Gastrocnemius medialis (tissue), 4 donors: ENCODE data around the gene SPPL3. TPM values are rescaled to one million over a fixed set of nuclear protein-coding genes. Genes with fewer than 3 reads are reported as not detected.
"Not testable (repeated sequence)": the region's sequence is repeated elsewhere in the genome, so short reads cannot be mapped to it uniquely, and the experiment has no call there.

Experiments
- ATAC-seq, 2 donors: fragments of 150-250 bp; one replicate each; pipeline ENCODE4 v1.9.1; 2016
- DNase-seq, 2 donors: peaks; one replicate each; pipeline ENCODE4 v3.0.0-alpha.2; 2019
- H3K27ac ChIP-seq, 4 donors: fragments of 200-600 bp; sonication (generic); 1 replicate in 1 of 4; 2 replicates in 3 of 4; pipeline ENCODE4 v1.5.1; 2016 to 2018; ENCODE audit warnings: mild to moderate bottlenecking in 2 of 4, moderate library complexity in 1 of 4
- H3K27me3 ChIP-seq, 3 donors: fragments of 200-600 bp; sonication (generic) in 2 of 3; 1 replicate in 1 of 3; 2 replicates in 2 of 3; pipeline versions ENCODE4 v1.5.1 to v1.6.0; 2016 to 2019; ENCODE audit warnings: mild to moderate bottlenecking in 1 of 3, moderate library complexity in 1 of 3
- H3K36me3 ChIP-seq, 2 donors: fragments of 200-600 bp; sonication (generic) in 1 of 2; one replicate each; pipeline ENCODE4 v1.5.1; 2017 to 2018
- H3K4me1 ChIP-seq, 2 donors: fragments of 200-600 bp; sonication (generic) in 1 of 2; one replicate each; pipeline ENCODE4 v1.5.1; 2016 to 2017; ENCODE audit warnings: mild to moderate bottlenecking in 2 of 2
- H3K4me3 ChIP-seq, 4 donors: fragments of 200-600 bp; sonication (generic) in 3 of 4; 1 replicate in 1 of 4; 2 replicates in 3 of 4; pipeline ENCODE4 v1.5.1; 2016 to 2019; ENCODE audit warnings: mild to moderate bottlenecking in 2 of 4
- H3K9me3 ChIP-seq, 3 donors: fragments of 200-600 bp; sonication (generic) in 2 of 3; 1 replicate in 1 of 3; 2 replicates in 2 of 3; pipeline ENCODE4 v1.5.1; 2016 to 2019
- POLR2A ChIP-seq, 2 donors: fragments of 450-650 bp; IDR thresholded peaks; one replicate each; pipeline ENCODE4 v1.6.1; 2017; ENCODE audit warnings: antibody characterized with exemption in 2 of 2, mild to moderate bottlenecking in 2 of 2, moderate library complexity in 2 of 2
- in situ Hi-C, 4 donors: fragments of 200-750 bp; cut with MboI; loops; one replicate each; pipeline versions ENCODE4 v1.15.0 to v1.8.0; 2017; ENCODE audit warnings: low sequenced_read_pairs in 4 of 4
- intact Hi-C: fragments of 100-400 bp; cut with DNase I; formaldehyde crosslinking; loops from one replicate; pipeline ENCODE4 v1.15.1; 2023; ENCODE audit warnings: low total_unique reads
- total RNA-seq, 4 donors: library from RNA; depleted of rRNA; stranded (reverse); fragments of >200 nt; gene quantifications; one replicate each; pipeline versions ENCODE4 v1.1.0 to v1.2.3, GENCODE V29; 2016
- TF ChIP-seq, protein P1 (sequence below), 5 experiments: fragments of 450-650 bp in 3 of 5; fragments of 200-600 bp in 2 of 5; sonication (generic) in 2 of 5; IDR thresholded peaks in 4 of 5; conservative IDR thresholded peaks in 1 of 5; 1 replicate in 4 of 5; 2 replicates in 1 of 5; pipeline ENCODE4 v1.5.1; 2016 to 2019; ENCODE audit warnings: antibody characterized with exemption in 5 of 5, mild to moderate bottlenecking in 3 of 5, moderate library complexity in 3 of 5

The SPPL3 gene
- total RNA-seq, 4 donors from 2014 or later: 10.1 to 21.3 (median 10.6) TPM

- H3K36me3 ChIP-seq: no peaks in the 10 kb centered on the region
- peaks cover 33 to 36% of the 10 kb centered on the region in 2 donors for H3K4me1 ChIP-seq
- no peaks in the 10 kb centered on the region for H3K9me3 ChIP-seq
- ATAC-seq (peak; percentile 7 to 40), DNase-seq (no peak)
- in situ Hi-C loops (no loop called here), intact Hi-C loops (loop anchor here (5.0 to 10.0 kb wide), 4 partner anchors 51 to 608 kb away; partner anchors contain the start of genes ACADS, POP5, RNU4-1 and RNU4-2)
- peak overlapping the region; percentile 68 to 98 (median 91) for H3K4me3 ChIP-seq
- peak overlapping the region; percentile 91 to 98 (median 94) for H3K27ac ChIP-seq
- no peaks in the 10 kb centered on the region for H3K27me3 ChIP-seq
- TF ChIP-seq, protein P1, sequence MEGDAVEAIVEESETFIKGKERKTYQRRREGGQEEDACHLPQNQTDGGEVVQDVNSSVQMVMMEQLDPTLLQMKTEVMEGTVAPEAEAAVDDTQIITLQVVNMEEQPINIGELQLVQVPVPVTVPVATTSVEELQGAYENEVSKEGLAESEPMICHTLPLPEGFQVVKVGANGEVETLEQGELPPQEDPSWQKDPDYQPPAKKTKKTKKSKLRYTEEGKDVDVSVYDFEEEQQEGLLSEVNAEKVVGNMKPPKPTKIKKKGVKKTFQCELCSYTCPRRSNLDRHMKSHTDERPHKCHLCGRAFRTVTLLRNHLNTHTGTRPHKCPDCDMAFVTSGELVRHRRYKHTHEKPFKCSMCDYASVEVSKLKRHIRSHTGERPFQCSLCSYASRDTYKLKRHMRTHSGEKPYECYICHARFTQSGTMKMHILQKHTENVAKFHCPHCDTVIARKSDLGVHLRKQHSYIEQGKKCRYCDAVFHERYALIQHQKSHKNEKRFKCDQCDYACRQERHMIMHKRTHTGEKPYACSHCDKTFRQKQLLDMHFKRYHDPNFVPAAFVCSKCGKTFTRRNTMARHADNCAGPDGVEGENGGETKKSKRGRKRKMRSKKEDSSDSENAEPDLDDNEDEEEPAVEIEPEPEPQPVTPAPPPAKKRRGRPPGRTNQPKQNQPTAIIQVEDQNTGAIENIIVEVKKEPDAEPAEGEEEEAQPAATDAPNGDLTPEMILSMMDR (IDR thresholded peaks at IDR 0.05 in 4 of 5, conservative IDR thresholded peaks at IDR 0.05 in 1 of 5): no peak
- no peak for TF ChIP-seq POLR2A (IDR thresholded peaks at IDR 0.05)
Observed at GRCh38 chr12:120902846-120903411, 1.2 kb downstream of the SPPL3 start.

- Histone ChIP-seq H3K4me1 (peaks cover 28 to 39% of the 10 kb centered on the region in 2 donors), H3K27me3 (no peaks in the 10 kb centered on the region), H3K36me3 (no peaks in the 10 kb centered on the region), H3K9me3 (no peaks in the 10 kb centered on the region), H3K4me3 (no peak overlapping the region), H3K27ac (peak overlapping the region; percentile 91 to 98 (median 94))
- intact Hi-C loops: loop anchor here (5.0 to 10.0 kb wide), 4 partner anchors 50 to 607 kb away; partner anchors contain the start of genes ACADS, POP5, RNU4-1 and RNU4-2
- no peak for TF ChIP-seq POLR2A (IDR thresholded peaks at IDR 0.05)
- TF ChIP-seq, protein P1 (IDR thresholded peaks at IDR 0.05 in 4 of 5, conservative IDR thresholded peaks at IDR 0.05 in 1 of 5): no peak
- in situ Hi-C loops: no loop called here
- DNase-seq (no peak), ATAC-seq (no peak)
Observed at GRCh38 chr12:120901818-120902217, 2.3 kb downstream of the SPPL3 start.

DNA sequence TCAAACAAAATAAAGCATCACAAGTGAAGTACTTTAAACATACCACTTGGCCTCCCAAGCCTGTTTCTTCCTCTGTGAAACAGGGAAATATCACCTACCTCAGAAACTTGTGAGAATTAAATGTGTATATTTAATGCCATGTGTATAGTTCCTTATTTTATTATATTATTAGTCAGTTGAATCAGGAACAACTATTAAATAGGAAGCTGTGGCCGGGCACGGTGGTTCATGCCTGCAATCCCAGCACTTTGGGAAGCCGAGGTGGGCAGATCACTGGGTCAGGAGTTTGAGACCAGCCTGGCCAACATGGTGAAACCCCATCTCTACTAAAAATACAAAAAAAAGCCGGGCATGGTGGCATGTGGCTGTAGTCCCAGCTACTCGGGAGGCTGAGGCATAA, 3.1 kb downstream of the SPPL3 start:
- in situ Hi-C loops: not testable (repeated sequence)
- intact Hi-C loops: loop anchor here (5.0 to 10.0 kb wide), 4 partner anchors 49 to 606 kb away; partner anchors contain the start of genes ACADS, POP5, RNU4-1 and RNU4-2

DNA sequence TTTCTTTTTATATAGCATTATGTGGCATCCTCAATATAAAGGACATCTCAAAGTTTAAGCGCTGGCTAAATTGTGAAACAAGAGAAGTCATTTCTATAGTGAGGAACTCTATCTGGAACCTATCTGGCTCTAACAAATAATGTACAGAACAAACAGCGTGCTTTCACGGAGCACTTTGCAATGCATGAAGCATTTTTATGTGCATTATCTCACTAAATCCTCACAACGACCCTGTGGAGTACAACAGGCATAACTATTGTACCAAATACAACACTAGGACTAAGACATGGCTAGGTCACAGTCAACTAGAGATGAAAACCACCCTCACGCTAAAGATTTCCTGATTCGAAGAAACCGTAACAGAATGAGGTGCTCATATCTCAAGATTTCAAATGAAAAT, 8.6 kb downstream of the SPPL3 start:
- DNase-seq (no peak), ATAC-seq (no peak)
- H3K36me3 ChIP-seq: no peaks in the 10 kb centered on the region
- H3K27me3 ChIP-seq: no peaks in the 10 kb centered on the region
- H3K27ac ChIP-seq: no peak overlapping the region
- no peak overlapping the region for H3K4me3 ChIP-seq
- intact Hi-C loops (no loop called here), in situ Hi-C loops (no loop called here)
- TF ChIP-seq, protein P1 (IDR thresholded peaks at IDR 0.05 in 4 of 5, conservative IDR thresholded peaks at IDR 0.05 in 1 of 5): no peak
- no peak for TF ChIP-seq POLR2A (IDR thresholded peaks at IDR 0.05)
- peaks cover 18 to 38% of the 10 kb centered on the region in 2 donors for H3K4me1 ChIP-seq
- no peaks in the 10 kb centered on the region for H3K9me3 ChIP-seq

More for the DNA sequence above, 3.1 kb downstream of the SPPL3 start:
- not testable (repeated sequence) for H3K4me3 ChIP-seq, H3K27ac ChIP-seq, H3K9me3 ChIP-seq, DNase-seq, H3K36me3 ChIP-seq, ATAC-seq, H3K27me3 ChIP-seq
- peaks cover 26 to 41% of the 10 kb centered on the region in 2 donors for H3K4me1 ChIP-seq

DNA sequence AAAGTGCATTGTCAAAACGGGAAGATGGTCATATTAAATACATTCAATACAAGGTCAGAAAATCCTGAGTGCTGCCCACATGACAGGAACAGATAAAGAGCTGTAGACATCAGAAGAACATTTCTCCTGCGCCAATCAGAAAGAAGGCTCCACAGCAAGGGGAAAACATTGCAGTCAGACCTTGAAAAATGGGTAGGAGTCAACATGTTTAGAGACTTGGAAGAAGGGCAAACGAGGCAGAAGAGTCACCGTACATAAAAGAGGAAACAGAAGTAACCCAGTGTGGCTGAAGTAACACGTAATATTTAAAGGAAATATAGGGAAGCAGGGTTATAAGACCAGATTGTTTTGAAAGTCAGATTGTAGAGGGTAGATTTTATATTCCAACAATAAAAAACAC, 11.9 kb downstream of the SPPL3 start:
- H3K36me3 ChIP-seq: no peaks in the 10 kb centered on the region
- no peak for ATAC-seq
- H3K4me1 ChIP-seq: peaks cover 12 to 43% of the 10 kb centered on the region in 2 donors
- no peak for DNase-seq
- no peaks in the 10 kb centered on the region for H3K27me3 ChIP-seq
- in situ Hi-C loops (no loop called here), intact Hi-C loops (no loop called here)
- TF ChIP-seq, protein P1 (IDR thresholded peaks at IDR 0.05 in 4 of 5, conservative IDR thresholded peaks at IDR 0.05 in 1 of 5): no peak
- no peak for TF ChIP-seq POLR2A (IDR thresholded peaks at IDR 0.05)
- no peak overlapping the region for H3K4me3 ChIP-seq
- peak overlapping the region in 1 of 4 donors; percentile 10 for H3K27ac ChIP-seq
- no peaks in the 10 kb centered on the region for H3K9me3 ChIP-seq
